NCI-H1105 treated with DMSO at 0.1 percent for 48 hours (cell line): ENCODE measurements around the gene NAP1L4.

ENCODE experiments used
- DNase-seq: peaks from one replicate; lab custom pipeline; 2025; lab: John Stamatoyannopoulos, UW

NAP1L4 gene

DNA sequence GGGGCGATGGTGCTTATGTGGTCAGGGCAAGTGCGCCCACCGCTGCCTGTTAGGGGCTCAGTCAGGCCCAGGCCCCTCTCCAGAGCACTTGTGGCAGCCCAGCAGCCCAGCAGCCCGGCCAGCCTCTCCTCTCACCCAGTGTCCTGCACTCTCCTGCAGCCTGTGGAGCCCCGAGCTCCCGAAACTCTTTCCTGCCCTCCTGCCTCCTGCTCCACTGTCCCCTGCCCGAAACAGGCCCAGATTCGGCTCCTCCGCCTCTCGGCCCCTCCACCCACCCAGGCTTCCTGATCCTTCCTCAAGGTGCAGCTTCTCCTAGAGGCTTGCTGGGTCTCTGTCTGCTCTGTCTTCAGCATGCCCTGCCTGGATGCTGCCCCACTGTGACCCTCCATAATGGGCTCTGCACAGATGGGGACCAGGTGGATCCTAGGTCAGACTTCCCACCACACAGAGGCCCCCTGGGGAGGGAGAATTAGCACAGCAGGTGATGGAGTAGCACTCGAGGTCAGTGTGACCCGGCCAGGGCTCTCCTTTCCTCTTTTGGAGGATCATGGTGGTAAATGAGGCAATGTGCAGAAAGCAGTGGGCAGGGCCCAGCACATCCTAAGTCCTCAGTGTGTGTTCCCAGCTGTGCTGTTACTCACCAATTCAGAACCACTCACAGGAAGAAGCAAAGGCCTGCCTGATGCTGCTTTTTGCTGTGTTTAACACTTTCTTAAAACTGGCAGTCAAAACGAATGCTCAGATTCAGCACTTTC is 18.6 kb upstream of the NAP1L4 start:
- DNase-seq = no peak

DNA sequence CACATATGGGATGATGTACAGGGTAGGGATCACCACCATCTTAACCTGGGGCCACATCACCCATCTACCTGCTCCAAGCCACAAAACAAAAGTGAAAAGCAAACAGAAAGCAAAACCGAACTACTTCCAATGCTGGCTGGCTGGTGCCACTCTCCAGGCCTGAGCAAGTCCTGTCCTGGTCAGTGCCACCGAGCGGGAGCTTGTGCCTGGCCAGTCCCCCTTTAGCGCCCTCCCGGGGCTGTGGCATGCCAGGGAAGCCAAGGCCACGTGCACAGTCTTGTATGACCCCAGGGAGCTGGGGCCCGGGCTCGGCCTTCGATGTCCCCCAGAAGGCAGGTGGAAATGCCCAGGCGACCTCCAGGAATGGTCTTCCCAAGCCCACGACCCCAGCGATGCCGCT is 17.9 kb upstream of the NAP1L4 start:
- no peak for DNase-seq

DNA sequence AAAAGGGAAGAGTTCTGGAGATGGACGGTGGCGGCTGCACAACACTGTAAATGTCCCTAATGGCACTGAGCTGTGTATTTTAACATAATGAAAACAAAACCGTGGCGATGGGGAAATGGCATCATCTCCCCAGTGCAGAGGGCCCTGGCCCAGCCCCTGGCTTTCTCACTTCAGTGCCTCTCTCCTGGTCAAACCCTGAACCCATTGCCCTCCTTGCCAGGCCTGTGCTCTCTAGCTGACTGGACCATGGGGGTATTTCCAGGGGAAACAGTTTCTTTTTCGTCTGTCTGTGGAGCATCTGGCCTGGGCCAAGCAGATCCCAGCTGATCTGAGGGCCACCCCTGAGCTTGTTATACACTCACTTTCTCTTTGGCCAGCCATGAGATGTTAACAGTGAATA is 17.4 kb upstream of the NAP1L4 start:
- no peak for DNase-seq

DNA sequence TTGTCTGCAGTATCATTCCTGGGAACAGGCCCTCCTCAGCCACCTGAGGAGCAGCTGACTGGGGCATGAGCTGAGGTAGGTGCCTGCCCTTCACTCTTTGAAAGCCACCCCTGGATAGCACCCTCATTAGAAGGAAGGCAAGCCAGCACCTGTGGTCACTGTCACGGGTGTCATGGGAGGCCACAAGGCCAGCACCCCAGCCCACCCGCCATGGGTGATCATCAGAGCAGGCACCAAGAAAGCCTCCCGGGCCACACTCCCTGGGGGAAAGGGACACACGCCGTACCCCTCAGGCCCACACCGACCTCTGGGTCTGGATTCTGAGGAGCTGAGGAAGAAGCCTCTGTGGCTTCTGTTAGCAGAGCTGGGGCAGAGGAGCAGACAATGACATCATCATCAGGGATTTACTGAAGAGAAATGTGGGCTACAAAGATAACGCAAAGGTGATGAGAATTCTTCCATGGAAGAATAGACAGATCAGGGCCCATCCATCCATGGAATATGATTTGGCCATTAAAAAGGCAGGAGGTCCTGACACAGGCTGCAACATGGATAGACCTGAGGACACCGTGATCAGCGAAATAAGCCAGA is 16.7 kb upstream of the NAP1L4 start:
- no peak for DNase-seq

DNA sequence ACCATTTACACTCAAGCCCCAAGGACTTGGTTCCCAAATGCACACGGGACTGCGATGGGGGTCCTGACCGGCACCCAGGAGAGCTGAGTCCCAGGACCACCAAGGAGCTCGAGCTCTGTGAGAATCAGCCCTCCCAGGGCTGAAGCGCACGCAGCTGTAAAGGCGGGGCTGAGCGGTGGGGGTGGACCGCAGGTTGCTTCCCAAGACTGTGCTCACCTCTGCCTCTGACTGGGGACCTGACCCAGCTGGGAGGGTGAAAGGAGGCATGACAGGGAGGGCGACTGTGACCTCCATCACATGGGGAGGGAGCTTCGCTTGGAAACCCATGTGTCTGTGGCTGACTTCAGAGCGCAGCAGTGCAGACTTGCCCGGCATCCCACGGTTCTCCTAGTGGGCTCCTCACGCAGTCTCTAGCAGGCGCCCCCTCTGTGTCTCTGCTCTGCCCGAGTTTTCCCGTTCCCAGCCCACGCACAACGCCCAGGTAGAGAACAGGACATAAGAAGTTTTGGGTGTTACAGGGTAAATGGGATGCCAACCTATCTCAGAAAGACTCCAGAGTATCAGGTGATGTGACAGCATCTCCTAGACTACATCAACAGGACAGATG is 15.4 kb upstream of the NAP1L4 start:
- DNase-seq = no peak

DNA sequence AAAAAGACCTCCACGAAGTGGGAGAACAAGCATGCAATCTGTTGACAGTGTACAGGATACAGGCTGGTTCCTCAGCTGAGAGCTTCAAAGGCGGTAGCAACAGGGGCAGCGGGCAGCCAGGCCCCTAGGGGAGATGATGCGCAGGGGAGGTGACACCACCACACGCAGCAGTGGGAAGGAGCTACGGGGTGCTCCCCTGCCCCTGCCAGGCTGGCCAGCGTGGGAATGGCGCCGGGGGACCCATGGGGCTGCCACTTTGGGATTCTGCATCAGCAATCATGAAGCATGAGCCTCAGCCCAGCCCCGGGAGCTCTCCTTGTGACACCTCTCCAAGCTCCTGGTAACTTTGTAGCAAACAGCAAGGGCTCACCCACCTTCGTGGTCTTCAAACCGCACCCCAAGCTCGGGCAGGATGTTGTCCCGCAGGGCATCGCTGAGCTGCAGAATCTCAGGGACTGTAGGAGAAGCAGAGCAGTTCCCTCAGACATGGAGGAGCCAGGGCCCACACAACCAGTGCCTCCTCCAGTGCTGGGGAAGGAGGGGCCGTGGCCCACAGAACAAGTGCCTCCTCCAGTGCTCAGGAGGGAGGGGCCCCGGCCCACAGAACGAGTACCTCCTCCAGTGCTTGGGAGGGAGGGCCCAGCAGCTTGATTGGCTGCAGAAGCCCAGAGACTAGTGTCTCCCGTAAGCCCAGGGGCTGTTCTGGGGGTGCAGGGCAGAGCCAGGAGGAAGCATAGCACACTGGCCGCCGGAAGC is 14.6 kb upstream of the NAP1L4 start:
- no peak for DNase-seq

DNA sequence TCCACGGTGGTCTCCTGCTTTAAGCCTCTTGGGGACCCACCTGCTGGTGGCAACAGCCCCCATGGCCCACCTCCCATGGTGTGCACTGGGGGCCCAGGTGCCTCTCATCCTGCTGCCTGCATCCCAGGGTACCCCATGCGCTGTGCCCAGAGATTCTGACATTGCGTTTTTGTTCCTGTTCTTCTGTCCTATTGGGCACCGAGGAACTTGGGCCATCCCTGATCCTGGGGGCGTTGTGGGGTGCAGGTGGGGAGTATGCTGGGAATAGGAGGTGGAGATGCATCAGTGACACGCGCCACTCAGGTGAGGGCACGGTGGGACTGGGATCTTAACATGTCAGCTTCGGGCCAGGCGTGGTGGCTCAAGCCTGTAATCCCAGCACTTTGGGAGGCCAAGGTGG is 12.4 kb upstream of the NAP1L4 start:
- no peak for DNase-seq

DNA sequence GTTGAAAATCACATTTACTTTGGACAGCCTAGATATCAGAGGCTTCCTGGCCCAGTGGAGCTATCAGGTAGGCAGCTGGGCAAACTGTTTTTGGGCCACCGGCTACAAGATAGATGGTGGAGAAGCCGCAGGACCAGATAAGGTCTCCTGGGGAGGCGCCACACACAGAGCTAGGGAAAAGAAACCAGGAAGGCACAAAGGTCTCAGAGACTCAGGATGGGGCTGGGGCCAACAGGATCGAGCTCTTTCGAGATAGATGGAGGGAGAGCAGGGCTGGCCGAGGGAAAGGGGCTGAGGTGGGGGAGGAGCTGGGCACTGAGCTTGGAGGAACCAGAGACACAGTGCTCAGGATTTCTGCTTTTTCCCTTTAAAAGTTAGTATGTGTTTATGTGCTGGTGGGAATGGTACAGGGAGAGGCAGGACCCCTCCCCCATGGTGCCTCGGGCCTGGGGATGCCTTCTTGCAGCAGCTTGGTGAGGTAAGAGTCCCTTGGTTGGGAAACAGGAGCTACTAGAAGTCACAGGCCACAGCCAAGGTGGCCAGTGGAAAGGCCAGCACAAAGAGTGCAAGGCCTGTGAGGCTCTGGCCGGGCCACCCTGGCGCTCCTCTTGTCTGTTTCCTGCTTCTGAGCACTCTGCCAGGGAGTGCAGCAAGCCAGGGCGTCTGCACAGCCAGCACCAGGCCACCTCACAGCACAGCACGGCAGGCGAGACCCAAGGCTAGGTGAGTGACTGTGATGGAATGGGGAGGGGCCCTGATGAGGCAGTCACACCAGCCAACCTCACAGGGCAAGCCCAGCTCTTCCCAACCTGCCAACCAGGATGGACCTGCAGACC is 11.5 kb upstream of the NAP1L4 start:
- DNase-seq = no peak

DNA sequence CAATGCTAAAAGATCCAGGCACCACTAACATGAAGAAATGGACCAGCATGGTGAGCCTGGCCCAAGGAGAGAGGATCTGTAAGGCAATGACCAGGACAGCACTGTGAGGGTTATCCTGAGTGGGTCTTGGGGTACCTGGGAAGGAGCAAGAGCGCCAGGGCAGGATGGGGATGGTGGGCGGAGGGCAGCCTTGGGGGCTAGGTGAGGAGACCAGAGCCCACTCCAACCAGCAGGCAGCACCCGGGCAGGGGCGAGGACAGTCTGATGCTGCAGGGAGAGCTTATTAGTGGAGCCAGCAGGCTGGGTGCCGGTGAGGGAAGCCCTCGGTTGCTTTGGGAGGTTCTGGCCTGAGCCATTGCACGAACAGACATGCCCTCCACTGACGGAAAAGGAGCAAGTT is 10.7 kb upstream of the NAP1L4 start:
- DNase-seq = no peak

DNA sequence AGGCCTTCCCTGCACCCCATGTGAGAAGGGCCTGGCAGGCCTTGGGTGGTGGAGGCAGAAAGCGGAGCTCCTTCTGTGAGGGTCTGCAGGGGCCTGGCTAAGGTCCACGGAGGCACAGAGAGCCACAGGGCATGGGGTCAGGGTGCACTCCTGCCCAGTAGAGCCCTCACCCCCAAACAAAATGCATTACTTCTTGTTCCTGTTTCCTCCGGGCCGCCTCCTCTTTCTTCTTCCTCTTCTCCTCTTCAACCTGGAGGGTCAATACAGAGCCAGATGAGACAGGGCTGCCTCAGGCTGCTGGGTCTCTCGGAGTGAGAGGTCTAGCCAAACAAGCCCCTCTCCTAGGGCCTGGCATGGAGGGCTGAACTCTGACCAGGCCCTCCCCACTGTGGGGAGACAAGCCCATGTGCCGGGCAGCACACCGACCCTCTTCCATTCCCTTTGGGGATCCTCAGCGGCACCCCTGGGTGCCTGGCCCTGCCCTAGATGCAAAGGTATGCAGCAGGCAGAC is 10.3 kb upstream of the NAP1L4 start:
- DNase-seq = no peak

DNA sequence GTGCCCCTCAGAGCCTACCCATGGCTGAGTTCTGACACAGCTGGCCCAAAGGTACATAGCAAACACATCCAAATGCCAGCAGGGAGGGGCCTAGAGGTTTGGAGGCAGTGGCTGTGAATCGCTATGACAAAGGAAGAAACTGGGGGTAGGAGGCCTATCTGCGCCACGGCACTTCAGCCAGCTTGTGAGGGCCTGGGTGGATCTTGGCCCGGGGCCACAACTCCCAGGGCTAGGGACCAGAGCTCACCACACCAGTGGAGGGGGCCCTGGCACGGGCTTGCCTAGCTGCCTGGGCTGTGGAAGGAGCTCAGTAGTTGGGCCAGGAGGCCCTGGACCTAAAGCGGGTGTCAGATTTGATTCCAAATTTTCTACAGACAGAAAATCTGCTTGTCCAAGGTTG is 9.4 kb upstream of the NAP1L4 start:
- peak; percentile 39 for DNase-seq

DNA sequence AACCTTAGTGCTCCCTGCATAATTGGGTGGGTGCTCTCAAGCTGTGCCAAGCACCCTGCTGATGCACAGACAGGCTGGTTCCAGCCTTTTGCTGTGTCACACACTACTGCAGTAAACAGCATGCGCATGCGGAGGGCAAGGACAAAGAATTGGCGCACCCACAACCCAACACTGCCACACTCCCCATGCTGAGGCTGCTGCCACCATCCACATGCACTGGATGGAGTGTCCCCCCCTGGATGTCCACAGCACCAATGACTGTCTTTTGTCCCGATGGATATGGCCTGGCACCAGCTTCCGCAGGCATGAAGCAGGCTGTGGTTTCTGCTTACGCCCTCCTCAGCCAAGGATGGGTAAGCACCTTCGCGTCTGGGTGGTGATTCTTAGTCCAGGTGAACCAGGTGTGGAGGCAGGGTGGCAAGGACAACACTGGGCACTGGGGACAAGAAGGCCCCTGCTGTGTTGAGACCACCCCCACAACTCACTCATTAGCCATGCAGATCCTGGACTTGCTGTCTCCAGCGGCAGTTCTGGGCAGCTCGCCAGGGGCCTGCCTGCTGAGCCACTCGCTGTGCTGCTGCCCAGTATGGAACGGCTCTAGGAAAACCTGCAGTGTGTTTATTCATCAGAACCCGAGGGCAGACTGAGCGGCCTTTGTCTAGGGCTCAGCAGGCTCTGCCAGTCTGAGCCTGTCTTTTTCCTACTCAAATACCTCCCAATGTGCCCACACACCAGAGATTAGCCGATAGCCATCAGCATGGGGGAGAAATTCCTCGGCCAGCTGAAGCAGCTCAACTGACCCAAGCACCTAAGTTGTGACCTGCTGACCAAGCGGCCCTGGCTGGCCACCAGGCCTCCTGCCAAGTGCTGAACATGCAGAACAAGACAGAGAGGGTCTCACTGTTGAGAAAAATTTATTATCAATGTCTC is 8.2 kb upstream of the NAP1L4 start:
- DNase-seq = peak; percentile 97

DNA sequence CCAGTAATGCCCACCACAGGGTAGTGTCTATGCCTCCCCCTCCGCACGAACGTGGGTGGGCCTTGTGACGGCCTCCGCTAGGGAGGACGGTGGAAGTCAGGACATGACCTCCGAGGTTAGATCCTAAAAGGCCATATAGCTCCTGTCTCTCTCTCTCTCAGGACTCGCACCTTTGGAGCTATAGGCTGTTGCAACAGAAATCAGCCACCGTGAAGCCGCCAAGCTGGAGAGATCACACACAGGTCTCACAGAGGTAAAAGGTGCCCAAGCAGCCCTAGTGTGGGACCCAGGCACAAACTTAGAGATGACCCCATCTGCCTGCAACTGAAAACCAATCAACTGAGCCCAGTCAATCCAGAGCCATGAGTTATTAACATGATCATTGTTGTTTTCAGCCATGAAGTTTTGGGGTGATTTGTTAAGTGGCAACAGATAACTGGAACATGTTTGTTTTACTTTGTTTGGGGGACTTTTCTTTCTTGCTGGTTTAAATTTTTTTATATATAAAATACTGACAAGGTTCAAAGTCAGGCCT is 7.4 kb upstream of the NAP1L4 start:
- no peak for DNase-seq

DNA sequence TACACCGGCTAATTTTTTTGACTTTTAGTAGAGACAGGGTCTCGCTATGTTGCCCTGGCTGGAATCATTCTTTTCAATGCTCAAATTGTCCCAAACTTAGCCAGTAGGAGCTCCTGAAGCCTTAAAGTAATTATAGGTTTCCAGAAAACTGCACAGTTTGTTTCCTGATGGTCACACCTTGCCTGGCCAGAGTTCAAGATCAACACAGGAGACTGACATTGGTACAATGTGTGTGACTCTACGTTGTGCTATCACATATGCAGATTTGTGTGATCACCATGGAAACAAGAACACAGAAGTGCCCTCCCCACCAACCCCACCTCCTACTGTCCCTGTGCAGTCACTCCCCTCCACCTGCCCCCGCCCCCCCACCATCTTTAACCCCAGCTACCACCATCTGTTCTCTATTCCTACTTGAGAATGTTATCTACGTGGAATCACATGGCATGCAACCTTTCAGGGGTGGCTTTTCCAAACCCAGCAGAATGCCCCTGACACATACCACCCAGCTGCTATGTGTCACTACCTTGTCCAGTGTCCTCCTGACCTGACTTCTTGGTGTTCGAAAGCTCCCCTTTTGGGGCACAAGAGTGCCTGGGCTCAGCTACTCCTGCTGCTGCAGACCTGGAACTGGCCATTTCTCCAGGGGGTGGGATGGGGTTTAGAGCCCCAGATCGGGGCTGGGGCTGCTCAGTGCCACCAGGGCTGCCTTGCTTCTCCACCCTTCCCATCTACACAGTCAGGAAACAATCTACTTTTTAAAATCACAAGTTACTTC is 6.1 kb upstream of the NAP1L4 start:
- DNase-seq = no peak

DNA sequence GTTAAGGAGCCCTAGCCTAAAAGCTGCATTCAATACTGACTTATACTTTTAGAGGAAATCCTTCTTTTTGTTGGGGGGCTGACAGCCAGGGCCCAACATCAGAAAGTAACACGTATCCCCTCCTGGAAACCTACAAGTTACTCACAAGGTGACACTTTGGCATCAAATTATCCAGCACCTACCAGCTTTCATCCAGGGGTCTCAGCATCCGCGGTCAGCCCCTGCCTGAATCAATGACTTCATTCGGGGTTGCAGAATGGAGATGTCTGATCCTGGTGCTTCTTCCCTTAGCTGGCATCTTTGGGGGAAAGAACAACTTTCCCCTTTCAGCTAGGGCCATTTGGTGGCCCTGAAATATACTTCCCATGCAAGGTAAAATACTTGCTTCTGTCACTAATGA is 5.3 kb upstream of the NAP1L4 start:
- no peak for DNase-seq

DNA sequence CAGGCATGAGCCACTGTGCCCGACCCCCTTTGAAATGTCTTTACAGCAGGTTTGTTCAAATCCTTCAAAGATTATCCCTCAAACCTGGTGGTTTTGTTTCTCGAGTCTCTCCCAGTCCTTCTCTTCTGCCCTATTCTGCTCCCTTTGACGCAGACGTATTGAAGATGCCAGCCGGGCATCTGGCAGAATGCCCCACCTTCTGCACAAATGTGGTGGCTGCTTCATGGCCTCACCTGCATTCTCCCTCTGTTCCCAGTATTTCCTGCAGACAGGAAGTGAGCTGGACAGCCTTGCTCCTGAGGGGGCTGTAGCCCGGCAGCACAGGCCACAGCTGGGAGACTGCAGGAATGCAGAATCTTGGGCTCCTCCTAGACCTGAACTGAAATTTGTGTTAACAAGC is 4.8 kb upstream of the NAP1L4 start:
- no peak for DNase-seq

DNA sequence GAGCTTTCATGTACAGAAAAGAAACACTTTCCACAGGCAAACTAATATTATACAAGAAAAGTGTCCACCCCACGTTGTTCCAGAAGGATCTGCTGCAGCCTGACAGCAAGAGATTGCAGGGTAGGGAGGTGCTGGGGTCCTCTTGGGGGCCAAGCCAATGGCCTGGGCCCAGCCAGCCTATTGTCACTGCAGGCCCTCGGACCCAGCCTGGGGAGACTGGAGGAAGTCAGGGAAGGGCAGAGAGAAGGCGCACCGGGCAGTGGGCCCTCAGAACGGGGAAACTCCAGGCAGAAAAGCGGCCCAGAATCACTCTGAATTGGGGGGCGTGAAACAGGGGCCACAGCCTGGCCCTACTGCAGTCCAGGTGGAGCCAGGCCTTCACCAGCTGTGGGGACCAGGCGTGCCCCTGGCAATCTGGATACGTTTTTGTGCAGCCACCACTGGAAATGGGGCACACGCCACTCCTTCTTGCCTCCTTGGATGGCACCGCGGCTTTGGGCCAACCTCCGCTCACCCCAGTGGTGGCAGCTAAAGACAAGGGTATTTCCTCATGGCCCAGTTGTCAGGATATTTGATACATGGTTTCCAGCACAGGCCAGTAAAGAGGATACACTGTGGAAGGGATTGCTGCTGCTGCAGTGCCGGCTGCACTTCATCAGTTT is 3.9 kb upstream of the NAP1L4 start:
- DNase-seq = no peak

DNA sequence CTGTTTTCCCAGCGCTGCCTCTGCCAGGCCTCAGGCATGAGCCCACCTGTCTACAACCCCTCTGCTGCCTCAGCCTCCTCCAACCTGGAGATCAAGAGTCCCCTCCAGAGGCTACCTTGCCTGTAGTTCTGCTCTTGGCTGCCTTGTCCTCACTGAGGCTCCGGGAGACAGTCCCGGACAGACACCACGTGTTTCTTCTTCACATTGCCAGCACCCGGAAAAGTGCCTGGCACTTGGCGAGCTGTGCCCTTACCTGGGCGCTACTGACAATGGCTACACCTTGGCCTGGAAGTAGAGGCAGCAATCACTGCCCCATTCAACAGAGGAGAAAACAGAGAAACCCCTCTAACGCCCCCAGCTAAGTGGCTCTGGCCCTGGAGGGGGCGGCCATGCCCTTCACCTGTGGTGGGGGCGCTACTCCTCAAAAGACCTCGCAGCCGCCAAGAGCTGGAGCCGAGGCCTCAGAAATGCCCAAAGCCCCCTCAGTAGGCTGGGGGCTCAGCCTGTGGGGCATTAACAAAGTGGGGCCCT is 3.0 kb upstream of the NAP1L4 start:
- no peak for DNase-seq

DNA sequence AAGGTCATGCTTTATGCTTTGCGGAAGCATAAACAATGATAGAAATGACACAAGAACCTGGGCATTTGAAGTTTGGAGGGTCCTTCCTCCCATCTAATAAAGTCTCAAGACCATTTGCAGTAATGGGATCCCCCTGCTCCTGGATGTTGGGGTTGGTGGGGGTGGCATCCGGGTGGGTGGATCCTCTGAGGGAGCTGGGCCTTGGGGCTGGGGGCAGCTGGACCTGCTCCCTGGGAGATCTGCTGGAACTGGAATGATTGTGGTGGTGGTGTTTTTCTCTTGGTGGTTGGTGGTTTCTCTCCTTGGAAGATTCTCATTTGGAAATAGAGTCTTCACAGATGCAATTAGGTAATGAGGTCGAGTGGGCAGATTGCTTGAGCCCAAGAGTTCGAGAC is 2.2 kb upstream of the NAP1L4 start:
- no peak for DNase-seq
